Endothelial cell (in vitro differentiated cells): ENCODE data around the gene CCDC154. TPM values are rescaled to one million over a fixed set of nuclear protein-coding genes. Genes with fewer than 3 reads are reported as not detected.
A peak's percentile ranks its signal among the peaks of the same experiment; 100 is the strongest.

Experiments
- DNase-seq: peaks from one replicate; pipeline ENCODE4 v3.0.0; 2021; ENCODE audit warnings: low spot score
- H3K27ac Mint-ChIP-seq: one replicate; pipeline ENCODE4 v1.8.0; 2021; ENCODE audit warnings: mixed read lengths, inconsistent platforms; ENCODE audit not compliant: unreplicated experiment
- H3K27me3 Mint-ChIP-seq: one replicate; pipeline ENCODE4 v1.8.0; 2021; ENCODE audit warnings: mild to moderate bottlenecking, moderate library complexity, mixed read lengths, inconsistent platforms; ENCODE audit not compliant: unreplicated experiment
- H3K36me3 Mint-ChIP-seq: one replicate; pipeline ENCODE4 v1.8.0; 2021; ENCODE audit warnings: mild to moderate bottlenecking, low read depth, mixed read lengths, inconsistent platforms; ENCODE audit not compliant: unreplicated experiment
- H3K4me1 Mint-ChIP-seq: one replicate; pipeline ENCODE4 v1.8.0; 2021; ENCODE audit warnings: mild to moderate bottlenecking, mixed read lengths, inconsistent platforms; ENCODE audit not compliant: unreplicated experiment
- H3K4me3 Mint-ChIP-seq: one replicate; pipeline ENCODE4 v1.8.0; 2021; ENCODE audit warnings: mild to moderate bottlenecking, mixed read lengths, inconsistent platforms; ENCODE audit not compliant: unreplicated experiment
- H3K9me3 Mint-ChIP-seq: one replicate; pipeline ENCODE4 v1.8.0; 2021; ENCODE audit warnings: mixed read lengths, inconsistent platforms; ENCODE audit not compliant: unreplicated experiment
- total RNA-seq: library from RNA; stranded (reverse); fragmentation: NEBNext Ultra II Directional; extraction: Animal tissue kit (Norgen Biotek cat#: 25700); gene quantifications from one replicate; pipeline ENCODE4 v1.2.1, GENCODE V29; 2021; ENCODE audit not compliant: unreplicated experiment
- TF ChIP-seq, protein P1 (sequence below): fragments of 200-600 bp; sonication (generic); IDR thresholded peaks from one replicate; pipeline ENCODE4 v1.5.0; 2021; ENCODE audit warnings: antibody characterized with exemption; ENCODE audit not compliant: unreplicated experiment

Gene CCDC154
- total RNA-seq, 1 donor from 2014 or later, result 2.4 TPM

DNA sequence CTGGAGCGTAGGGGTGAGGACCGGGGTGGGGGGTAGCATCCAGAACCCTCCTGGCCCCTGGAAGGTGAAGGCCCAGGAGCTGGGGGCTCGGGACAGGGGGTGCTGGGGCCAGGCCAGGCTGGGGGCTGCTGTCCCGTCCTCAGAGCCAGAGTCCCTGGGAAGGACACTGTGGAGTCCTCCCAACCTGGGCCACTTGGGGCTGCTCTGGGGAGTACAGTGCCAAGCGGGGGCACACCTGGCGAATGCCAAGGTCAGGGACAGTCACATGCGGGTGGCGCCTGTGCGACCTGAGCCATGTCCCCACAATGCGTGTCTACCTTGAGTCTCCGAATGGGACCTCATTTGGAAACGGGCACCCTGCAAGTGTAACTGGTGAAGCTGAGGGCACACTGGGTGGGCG is 14.7 kb downstream of the CCDC154 start:
- Mint-ChIP-seq H3K27ac (no peak overlapping the region), H3K4me3 (no peak overlapping the region), H3K9me3 (no peaks in the 10 kb centered on the region), H3K36me3 (no peaks in the 10 kb centered on the region), H3K4me1 (no peaks in the 10 kb centered on the region), H3K27me3 (peaks cover 1% of the 10 kb centered on the region)
- no peak for DNase-seq
- TF ChIP-seq, protein P1, sequence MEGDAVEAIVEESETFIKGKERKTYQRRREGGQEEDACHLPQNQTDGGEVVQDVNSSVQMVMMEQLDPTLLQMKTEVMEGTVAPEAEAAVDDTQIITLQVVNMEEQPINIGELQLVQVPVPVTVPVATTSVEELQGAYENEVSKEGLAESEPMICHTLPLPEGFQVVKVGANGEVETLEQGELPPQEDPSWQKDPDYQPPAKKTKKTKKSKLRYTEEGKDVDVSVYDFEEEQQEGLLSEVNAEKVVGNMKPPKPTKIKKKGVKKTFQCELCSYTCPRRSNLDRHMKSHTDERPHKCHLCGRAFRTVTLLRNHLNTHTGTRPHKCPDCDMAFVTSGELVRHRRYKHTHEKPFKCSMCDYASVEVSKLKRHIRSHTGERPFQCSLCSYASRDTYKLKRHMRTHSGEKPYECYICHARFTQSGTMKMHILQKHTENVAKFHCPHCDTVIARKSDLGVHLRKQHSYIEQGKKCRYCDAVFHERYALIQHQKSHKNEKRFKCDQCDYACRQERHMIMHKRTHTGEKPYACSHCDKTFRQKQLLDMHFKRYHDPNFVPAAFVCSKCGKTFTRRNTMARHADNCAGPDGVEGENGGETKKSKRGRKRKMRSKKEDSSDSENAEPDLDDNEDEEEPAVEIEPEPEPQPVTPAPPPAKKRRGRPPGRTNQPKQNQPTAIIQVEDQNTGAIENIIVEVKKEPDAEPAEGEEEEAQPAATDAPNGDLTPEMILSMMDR, result no peak

DNA sequence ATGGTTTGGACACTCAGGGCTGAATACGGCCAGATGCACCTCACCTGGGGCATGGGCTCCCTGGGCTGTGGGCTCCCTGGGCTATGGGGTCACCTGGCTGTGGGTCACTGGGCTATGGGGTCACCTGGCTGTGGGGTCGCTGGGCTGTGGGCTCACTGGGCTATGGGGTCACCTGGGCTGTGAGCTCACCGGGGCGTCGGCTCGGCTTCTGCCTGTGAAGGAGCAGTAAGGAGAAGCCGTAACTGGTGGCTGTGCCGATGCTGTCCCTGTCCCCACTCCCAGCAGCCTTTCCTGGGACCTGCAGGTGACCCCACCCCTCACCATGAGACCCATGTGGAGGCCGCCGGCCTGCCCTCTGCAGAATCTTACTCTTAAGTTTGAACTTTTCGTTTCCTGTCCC is 15.3 kb downstream of the CCDC154 start:
- Mint-ChIP-seq H3K4me1 (no peaks in the 10 kb centered on the region), H3K36me3 (no peaks in the 10 kb centered on the region), H3K9me3 (no peaks in the 10 kb centered on the region), H3K27me3 (peaks cover 1% of the 10 kb centered on the region), H3K4me3 (no peak overlapping the region), H3K27ac (no peak overlapping the region)
- TF ChIP-seq, protein P1, result no peak
- no peak for DNase-seq

DNA sequence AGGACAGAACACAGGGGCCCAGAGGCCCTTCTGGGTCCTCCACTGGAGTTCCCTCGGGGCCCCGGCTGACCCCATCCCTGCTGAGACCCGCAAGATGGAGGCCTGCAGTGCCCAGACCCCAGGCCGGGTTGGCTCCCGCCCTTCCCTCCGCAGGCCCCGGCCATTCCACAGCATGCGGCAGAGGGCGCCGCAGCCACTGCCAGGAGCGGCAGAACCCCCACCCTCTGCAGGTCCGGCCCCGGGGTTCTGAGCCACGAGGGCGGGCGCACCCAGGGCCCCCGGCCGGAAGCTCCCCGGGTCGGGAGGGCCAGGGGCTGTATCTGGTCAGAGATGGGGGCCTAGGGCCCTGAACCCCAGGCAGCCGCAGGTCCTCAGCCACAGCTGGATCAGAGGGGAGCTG is 15.8 kb downstream of the CCDC154 start:
- H3K36me3 Mint-ChIP-seq, result no peaks in the 10 kb centered on the region
- no peak overlapping the region for H3K27ac Mint-ChIP-seq
- no peaks in the 10 kb centered on the region for H3K9me3 Mint-ChIP-seq
- H3K4me3 Mint-ChIP-seq, result no peak overlapping the region
- no peaks in the 10 kb centered on the region for H3K4me1 Mint-ChIP-seq
- DNase-seq, result peak; percentile 67
- H3K27me3 Mint-ChIP-seq, result peaks cover 1% of the 10 kb centered on the region
- TF ChIP-seq, protein P1, result no peak

DNA sequence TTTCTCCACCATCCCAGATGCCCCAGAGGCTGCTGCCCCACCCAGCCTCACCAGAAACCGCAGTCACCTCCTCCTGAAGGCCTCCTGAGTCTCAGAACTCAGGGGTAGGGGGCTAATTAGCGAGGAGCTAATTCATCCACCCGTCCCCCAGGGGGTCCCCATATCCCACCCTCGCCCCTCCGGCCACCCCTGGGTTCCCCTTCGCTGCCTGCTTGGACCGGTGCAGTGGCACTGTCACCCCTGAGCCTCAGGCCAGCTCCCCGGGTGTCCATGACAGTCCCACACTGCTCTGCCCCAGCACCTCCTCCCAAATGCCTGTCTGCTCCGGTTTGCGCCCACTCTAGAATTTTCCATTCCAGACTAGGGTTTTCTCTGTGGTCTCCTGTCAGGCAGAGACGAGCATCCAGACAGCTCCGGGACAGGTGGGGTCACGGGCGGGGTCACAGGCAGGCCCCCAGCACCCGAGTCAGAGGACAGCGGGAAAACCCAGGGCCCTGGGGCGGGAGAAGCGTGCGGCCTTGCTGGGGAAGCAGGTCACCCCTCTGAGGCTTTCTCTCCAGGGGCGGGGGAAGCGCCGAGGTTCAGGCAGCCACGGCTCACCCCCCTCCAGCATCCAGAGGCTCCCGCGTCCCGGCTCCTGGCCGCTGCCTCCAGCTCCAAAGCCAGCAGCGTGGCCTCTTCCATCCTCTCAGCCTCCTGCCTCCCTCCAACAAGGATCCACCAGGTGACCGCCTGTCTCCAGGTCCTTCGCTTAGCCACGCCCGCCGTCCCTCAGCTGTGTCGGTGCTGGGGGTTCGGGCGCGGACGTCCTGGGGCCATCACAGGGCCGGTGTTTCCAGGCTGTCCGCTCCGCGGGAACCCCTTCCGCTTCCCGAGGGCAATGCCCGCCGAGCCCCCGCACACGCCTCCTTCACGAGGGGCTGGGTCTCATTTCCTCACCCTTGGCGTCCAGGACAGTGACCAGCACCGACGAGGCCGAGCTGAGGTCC is 16.6 kb downstream of the CCDC154 start:
- H3K27me3 Mint-ChIP-seq, result peaks cover 2% of the 10 kb centered on the region
- H3K4me1 Mint-ChIP-seq, result no peaks in the 10 kb centered on the region
- no peaks in the 10 kb centered on the region for H3K36me3 Mint-ChIP-seq
- TF ChIP-seq, protein P1, result no peak
- no peak overlapping the region for H3K27ac Mint-ChIP-seq
- H3K9me3 Mint-ChIP-seq, result no peaks in the 10 kb centered on the region
- DNase-seq, result no peak
- H3K4me3 Mint-ChIP-seq, result no peak overlapping the region

DNA sequence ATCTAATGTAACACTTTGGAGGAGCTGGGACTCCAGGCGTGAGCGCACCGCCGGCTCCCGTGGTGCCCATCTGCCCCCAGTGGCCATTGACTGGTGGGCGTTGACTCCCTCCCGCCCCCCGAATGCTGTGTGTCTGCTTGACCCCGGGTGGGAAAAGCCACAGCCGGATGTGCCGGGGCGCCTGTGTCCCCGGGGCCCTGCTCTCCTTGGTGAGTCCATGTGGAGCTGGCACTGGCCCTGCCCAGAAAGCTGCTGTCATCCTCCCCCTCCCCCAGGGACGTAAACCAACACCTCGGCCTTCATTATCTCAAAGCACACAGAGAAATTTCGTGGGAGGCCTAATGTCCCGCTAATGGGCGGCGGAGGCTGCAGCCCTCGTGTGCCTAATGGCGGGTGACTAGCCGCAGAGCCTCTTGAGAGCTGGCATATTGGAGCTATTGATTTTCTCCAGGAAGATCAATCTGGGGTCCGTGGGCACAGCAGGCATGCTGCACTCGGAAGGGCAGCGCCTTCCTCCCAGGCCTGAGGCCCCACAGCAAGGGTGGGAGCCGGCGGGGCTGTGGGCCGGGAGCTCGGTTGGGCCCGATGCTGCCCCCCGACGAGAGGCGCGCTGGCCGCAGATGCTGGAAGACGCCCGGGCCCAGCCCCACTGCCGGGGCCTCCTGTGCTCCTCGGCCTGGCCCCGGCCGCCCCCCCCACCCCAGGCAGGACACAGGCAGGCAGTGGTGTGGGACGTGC is 17.5 kb downstream of the CCDC154 start:
- H3K4me3 Mint-ChIP-seq, result no peak overlapping the region
- H3K4me1 Mint-ChIP-seq, result no peaks in the 10 kb centered on the region
- no peaks in the 10 kb centered on the region for H3K36me3 Mint-ChIP-seq
- no peak for DNase-seq
- no peaks in the 10 kb centered on the region for H3K9me3 Mint-ChIP-seq
- TF ChIP-seq, protein P1, result no peak
- peaks cover 4% of the 10 kb centered on the region for H3K27me3 Mint-ChIP-seq
- no peak overlapping the region for H3K27ac Mint-ChIP-seq
